Coronary artery (tissue), 2 donors: ENCODE data around the gene MT1F.
A peak's percentile ranks its signal among the peaks of the same experiment; 100 is the strongest.
"Not testable (repeated sequence)": the region's sequence is repeated elsewhere in the genome, so short reads cannot be mapped to it uniquely, and the experiment has no call there.

ENCODE experiments used
- DNase-seq: peaks from one replicate; pipeline ENCODE4 v3.0.0-alpha.2; 2017; ENCODE audit warnings: low spot score
- H3K27ac ChIP-seq, 2 donors: fragments of 200-600 bp; sonication (generic); one replicate each; pipeline ENCODE4 v1.5.1; 2016 to 2019
- H3K4me3 ChIP-seq: fragments of 200-600 bp; sonication (generic); 2 replicates; pipeline ENCODE4 v1.5.1; 2016; ENCODE audit warnings: mild to moderate bottlenecking, moderate library complexity
- TF ChIP-seq, protein P1 (sequence below): fragments of 200-600 bp; sonication (generic); IDR thresholded peaks from one replicate; pipeline ENCODE4 v1.5.1; 2019; ENCODE audit warnings: antibody characterized with exemption

The MT1F gene

DNA sequence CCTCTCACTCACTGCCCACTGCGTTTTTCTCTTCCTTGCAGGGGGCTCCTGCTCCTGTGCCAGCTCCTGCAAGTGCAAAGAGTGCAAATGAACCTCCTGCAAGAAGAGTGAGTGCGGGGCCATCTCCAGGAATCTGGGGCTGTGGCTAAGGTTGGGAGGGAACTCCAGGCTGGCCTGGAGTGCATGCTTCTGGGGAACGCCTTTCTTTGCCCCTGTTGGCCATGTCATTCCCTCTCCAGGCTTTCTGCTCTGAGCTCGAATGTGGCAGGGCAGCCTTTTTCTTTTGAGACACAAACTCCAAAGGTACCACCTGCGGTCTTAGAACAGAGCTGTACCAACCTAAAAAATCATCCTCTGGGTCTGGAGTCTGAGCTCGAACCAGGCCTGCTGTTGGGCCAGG lies 39.6 kb upstream of the MT1F start:
- DNase-seq, result no peak
- Histone ChIP-seq H3K4me3 (peak overlapping the region; percentile 70), H3K27ac (peak overlapping the region in 1 of 2 donors; percentile 70)
- TF ChIP-seq, protein P1, sequence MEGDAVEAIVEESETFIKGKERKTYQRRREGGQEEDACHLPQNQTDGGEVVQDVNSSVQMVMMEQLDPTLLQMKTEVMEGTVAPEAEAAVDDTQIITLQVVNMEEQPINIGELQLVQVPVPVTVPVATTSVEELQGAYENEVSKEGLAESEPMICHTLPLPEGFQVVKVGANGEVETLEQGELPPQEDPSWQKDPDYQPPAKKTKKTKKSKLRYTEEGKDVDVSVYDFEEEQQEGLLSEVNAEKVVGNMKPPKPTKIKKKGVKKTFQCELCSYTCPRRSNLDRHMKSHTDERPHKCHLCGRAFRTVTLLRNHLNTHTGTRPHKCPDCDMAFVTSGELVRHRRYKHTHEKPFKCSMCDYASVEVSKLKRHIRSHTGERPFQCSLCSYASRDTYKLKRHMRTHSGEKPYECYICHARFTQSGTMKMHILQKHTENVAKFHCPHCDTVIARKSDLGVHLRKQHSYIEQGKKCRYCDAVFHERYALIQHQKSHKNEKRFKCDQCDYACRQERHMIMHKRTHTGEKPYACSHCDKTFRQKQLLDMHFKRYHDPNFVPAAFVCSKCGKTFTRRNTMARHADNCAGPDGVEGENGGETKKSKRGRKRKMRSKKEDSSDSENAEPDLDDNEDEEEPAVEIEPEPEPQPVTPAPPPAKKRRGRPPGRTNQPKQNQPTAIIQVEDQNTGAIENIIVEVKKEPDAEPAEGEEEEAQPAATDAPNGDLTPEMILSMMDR, result no peak

DNA sequence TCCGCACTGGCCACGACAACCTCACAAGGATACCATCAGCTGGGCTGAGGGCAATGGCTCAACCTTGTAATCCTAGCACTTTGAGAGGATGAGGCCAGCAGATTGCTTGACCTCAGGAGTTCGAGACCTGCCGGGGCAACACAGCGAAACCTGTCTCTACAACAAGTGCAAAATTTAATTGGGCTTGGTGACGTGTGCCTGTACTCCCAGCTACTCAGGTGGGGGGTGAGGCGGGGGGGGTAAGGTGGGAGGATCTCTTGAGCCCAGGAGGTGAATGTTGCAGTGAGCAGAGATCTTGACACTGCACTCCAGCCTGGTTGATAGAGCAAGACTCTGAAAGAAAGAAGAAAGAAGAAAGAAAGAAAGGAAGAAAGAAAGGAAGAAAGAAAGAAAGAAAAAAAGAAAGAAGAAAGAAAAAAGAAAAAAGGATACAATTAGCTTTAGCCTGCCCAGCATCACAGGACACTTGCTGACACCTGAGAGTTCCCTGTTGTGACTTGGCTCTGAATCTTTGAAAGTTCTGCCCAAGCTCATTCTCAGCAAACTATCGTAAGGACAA lies 37.3 kb upstream of the MT1F start:
- no peak overlapping the region for H3K4me3 ChIP-seq
- TF ChIP-seq, protein P1, result no peak
- DNase-seq, result no peak
- H3K27ac ChIP-seq, result no peak overlapping the region

DNA sequence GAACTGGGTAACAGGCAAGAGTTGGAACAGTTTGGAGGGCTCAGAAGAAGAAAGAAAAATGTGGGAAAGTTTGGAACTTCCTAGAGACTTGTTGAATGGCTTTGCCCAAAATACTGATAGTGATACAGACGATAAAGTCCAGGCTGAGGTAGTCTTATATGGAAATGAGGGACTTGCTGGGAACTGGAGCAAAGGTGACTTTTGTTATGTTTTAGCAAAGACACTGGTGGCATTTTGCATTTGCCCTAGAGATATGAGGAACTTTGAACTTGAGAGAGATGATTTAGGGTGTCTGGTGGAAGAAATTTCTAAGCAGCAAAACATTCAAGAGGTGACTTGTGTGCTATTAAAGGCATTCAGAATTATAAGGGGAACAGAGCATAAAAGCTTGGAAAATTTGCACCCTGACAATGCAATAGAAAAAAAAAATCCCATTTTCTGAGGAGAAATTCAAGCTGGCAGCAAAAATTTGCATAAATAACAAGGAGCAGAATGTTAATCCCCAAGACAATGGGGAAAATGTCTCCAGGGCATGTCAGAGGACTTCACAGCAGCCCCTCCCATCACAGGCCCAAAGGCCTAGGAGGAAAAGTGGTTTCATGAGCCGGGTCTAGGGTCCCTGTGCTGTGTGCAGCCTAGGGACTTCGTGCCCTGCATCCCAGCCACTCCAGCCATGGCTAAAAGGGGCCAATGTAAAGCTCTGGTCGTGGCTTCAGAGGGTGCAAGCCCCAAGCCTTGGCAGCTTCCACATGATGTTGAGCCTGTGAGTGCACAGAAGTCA lies 35.9 kb upstream of the MT1F start:
- DNase-seq, H3K4me3 ChIP-seq: not testable (repeated sequence)
- H3K27ac ChIP-seq, result peak overlapping the region in 1 of 2 donors; percentile 36

DNA sequence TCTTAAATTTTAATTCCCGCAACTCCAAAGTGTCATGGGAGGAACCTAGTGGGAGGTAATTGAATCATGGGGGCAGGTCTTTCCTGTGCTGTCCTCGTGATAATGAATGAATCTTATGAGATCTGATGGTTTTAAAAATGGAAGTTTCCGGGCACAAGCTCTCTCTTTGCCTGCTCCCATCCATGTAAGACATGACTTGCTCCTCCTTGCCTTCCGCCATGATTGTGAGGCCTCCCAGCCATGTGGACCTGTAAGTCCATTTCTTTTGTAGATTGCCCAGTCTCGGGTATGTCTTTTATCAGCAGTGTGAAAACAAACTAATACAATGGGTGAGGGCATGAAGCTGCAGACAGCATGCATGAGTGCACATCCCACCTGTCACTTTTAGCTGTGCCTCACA lies 34.6 kb upstream of the MT1F start:
- H3K4me3 ChIP-seq, H3K27ac ChIP-seq, DNase-seq: not testable (repeated sequence)

DNA sequence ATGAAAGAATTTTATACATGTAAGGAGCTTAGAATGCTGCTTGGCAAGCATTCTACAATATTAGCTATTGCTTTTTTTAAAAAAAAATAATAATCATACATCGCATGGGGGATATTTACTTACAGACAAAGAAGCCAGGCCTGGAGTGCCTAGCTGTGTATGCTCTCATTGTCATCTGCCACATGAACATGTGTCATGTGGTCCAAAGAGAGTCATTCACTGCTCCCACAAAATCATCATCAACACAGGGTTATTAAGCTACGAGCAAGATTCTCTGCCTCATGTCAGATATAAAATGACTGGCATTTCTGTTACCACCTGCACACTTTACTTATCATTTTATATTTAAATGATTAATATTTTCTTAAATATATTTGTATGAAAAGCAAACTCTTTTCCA lies 34.1 kb upstream of the MT1F start:
- Histone ChIP-seq H3K4me3 (no peak overlapping the region), H3K27ac (no peak overlapping the region)
- DNase-seq, result no peak
- TF ChIP-seq, protein P1, result no peak

DNA sequence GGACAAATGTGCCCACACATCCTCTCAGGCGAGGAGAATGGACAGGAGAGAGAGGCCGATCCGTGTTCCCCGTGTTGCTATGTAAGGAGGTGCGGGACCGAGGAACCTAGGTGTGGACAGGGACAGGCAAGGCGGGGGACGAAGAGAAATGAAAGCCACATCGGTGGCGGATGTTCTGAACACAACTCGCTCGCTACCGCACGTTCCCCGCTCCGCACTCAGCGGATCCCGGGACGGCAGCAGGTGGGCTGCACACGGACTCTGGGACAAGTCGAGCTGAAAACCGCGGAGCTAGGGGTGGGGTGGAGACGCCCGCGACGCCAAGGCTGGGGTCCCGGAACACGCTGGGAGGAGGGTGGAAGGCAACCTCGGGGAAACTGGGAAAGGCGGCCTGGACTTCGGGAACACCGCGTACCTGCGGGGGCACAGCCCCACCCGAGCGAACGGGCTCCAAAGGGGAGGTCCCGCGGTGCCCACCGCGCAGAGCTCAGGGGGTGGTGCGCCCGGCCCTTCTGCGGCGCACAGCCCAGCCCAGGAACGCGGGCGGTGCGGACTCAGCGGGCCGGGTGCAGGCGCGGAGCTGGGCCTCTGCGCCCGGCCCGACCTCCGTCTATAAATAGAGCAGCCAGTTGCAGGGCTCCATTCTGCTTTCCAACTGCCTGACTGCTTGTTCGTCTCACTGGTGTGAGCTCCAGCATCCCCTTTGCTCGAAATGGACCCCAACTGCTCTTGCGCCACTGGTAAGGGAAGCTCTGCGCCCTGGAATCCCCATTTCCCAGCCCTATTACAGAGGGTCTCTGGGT lies 32.4 kb upstream of the MT1F start, which contains the start of gene MT1E:
TSS of gene MT1E (plus strand) at position 642 of the 803 bp plus-strand sequence. CDS start at position 713, 71 bp downstream.
- Histone ChIP-seq H3K27ac (peak within 1 kb of the TSS; percentile 94 to 96), H3K4me3 (peak within 1 kb of the TSS; percentile 80)
- TF ChIP-seq, protein P1, result no peak
- peak; percentile 93 for DNase-seq

DNA sequence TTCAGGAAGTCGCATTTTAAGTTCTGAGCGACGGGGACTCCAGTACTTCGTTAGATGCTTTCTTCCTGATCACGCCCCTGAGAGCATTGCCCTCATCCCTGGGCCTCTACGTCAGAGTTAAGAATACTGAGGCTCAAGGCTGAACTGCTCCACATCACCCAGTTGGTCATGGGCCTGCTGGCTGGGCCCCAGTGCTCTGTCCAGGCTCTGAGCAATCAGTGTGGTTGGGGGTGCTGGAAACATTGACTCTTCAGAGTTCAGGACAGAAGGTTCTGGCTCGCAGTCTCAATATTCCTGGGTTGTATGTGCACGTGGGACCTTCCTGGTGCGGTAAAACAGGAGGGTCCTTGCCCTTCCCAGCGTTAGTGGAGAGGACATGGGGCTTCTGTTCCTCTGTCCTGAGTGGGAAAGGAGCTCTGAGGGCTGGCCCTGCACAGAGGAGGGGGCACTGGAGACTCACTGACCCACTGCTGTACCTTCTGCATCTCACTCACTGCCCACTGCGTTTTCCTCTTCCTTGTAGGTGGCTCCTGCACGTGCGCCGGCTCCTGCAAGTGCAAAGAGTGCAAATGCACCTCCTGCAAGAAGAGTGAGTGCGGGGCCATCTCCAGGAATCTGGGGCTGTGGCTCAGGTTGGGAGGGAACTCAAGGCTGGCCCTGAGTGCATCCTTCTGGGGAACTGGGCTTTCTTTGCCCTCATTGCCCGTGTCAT lies 31.7 kb upstream of the MT1F start:
- Histone ChIP-seq H3K27ac (peak overlapping the region; percentile 94 to 96), H3K4me3 (peak overlapping the region; percentile 80)
- DNase-seq, result peak; percentile 93
- TF ChIP-seq, protein P1, result no peak
